Measurements from ENCODE around the gene PCBP3.

Gene PCBP3

DNA sequence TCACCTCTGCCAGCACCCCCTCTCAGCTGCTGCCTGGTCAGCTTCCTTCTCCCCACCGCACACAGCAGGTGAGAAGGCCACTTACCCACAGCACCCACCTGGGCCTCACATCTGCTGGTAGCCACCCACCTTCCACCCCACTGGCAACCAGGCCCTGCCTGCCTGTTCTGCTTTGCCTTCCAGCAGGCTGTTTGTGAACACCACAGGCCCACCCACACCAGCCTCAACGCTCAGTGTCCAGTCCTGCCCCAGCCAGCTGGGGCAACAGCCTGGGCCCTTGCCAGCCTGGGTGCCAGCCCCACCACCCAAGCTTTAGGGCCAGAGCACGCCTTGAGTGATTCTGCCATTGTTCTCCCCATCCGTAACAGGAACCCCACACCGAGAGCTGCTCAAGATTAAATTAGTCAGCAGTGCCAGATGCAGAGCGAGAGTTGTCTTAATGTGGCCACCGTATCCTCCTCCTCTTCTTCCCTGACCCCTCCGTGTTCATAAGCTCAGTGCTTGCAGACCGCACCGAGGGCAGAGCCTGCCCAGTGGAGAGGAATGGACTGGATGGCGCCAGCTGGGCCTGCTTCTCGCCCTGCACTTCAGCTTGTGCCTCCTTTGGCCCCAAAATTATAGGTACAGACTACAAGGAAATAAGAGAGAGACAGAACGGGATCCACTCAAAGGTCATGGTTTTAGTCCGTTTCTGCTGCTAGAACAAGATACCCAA lies 217.8 kb downstream of the PCBP3 start:
- no peak for DNase-seq (ENCODE audit: low spot score)

- DNase-seq (ENCODE audit: low spot score) = no peak
These were observed 219.2 kb downstream of the PCBP3 start for GRCh38 chr21:45862543-45863207.

DNA sequence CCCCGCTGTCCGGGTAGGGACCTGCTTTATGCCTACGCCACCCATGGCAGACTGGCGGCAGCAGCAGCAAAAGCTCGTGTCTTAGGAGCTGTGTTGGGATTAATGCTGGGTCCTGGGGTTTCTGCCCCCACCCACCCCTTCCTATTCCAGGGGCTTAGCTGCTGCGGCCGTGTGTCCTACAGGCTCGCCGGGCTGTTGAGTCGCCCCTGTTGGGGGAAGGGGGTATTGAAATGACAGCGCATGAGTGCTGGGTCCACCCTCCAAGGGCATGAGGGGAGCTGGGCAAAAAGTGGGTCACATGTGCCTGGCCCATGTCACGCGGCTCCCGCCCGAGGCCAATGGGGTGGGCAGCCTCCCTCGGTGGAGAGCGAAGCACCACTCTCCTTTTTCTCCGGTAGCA lies 219.7 kb downstream of the PCBP3 start:
- DNase-seq (ENCODE audit: low spot score) = no peak

GRCh38 chr21:45863751-45864150 lies 220.2 kb downstream of the PCBP3 start:
- DNase-seq (ENCODE audit: low spot score) = no peak

DNA sequence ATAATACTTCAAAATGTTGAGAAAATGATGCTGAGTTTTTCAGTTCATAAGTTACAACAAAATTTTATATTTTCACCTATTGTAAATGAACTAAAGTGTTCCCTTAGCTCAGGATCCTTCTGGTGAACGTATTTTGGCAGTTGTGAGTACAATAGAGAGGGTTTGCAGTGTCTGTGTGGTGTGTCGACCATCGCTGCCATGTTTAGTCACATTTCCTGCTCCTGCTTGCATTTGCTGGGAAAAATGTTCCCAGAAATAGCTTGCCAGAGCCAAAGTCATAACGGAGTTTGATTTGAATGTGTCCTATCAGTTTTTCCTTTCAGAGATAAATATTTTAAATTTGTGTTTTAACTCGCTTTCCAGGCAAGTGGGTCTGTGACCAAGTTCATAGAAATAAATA lies 220.9 kb downstream of the PCBP3 start:
- DNase-seq (ENCODE audit: low spot score) = no peak

GRCh38 chr21:45865106-45865835 lies 221.7 kb downstream of the PCBP3 start:
- DNase-seq (ENCODE audit: low spot score) = no peak

DNA sequence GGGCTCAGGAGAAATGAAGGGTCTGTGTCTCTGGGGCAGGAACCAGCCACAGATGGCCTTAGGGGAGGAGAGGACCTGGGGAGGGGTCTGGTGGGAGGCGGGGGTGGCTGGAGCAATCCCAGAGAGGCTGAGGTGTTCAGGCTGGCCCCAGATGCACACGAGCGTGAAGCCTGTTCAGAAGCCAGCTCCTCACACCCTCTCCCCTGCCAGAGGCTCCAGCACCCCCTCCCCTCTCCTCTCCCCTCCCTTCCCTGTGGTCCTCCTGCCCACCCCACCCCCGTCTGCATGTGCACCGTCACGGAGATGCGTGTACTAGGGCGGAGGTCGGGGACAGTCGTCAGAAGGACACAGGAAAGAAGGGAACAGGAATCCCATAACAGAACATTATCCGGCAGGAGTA lies 223.0 kb downstream of the PCBP3 start:
- no peak for DNase-seq (ENCODE audit: low spot score)

GRCh38 chr21:45867041-45867666 lies 223.6 kb downstream of the PCBP3 start:
- DNase-seq (ENCODE audit: low spot score) = no peak

GRCh38 chr21:45867671-45868081 lies 224.2 kb downstream of the PCBP3 start:
- DNase-seq (ENCODE audit: low spot score) = peak; percentile 33

DNA sequence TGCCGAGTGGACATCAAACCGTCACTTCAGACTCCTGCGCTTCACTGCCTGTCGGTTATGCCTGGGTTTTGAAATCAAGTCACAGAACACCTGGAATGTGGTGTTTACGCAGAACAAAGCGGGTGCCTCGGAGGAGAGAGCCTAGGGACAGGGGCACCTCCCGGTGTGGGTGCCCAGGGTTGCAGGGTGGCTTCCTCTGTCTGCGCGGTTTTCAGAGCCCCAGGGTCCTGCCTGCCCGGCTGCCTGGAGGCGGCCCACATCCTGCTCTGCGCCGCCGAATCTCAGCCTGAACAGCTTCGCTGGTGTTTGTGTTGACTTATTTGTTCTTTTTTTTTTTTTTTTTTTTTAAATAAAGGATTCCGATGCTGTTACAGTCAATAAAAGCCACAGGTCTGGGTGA lies 224.6 kb downstream of the PCBP3 start:
- no peak for DNase-seq (ENCODE audit: low spot score)

DNA sequence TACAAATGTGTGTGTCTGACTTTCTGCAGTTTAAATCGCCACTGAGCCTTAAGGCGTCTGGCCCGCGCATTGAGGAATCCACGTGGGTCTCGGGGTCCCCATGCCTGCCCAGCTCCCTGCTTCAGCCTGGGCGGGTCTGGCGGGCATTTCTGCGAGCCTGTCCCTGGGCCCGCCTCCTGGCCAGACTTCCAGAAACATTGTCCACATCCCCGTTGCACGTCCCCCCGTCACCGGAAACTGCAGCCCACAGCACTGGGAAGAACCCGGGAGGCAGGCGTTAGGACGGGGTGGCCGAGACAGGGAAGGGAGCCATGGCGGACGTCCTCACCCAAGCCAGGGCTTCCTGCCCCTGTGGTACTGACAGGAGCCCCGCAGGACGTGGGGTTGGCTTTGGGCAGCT lies 225.0 kb downstream of the PCBP3 start:
- peak; percentile 55 for DNase-seq (ENCODE audit: low spot score)

DNA sequence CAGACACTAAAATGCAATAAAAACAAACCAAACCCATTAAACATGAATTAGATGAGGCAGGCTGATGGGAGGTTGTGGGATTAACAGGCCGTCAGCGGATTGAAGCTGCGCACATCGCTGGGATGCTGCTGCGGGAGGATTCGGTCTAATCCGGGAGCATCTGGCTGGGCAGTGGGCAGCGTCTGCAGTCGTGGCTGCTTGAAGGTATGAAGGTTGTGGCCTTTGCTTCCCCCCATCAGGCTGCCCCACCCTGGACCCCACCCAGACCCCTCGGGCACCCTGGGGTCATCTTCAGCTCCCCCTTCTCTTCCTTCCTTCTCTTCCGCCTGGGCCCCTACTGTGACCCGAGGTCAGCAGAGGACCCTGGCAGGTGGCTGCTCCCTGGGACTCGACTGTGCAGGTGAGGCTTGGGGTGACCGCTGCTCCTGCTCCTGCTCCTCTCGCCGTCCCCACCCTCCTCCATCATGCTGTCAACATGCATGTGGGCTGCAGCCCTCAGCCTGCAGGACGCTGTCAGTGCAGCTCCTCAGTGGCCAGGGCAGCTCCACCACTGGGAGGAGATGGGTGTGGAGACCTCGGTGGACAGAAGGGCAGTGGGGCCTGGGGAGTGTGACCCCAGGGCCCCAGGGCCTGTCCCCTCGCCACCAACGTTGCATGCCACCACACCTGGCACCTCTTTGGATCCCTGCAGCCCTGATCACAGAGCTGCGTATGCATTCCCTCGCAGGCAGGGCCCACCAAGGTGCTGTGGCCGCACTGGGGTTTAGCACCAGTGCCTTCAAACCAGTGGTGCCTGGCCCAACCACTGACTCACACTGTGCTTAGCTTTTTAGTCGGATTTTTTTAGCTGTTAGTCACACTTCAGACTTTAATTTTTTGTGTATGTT lies 225.8 kb downstream of the PCBP3 start:
- DNase-seq (ENCODE audit: low spot score) = peak; percentile 49

DNA sequence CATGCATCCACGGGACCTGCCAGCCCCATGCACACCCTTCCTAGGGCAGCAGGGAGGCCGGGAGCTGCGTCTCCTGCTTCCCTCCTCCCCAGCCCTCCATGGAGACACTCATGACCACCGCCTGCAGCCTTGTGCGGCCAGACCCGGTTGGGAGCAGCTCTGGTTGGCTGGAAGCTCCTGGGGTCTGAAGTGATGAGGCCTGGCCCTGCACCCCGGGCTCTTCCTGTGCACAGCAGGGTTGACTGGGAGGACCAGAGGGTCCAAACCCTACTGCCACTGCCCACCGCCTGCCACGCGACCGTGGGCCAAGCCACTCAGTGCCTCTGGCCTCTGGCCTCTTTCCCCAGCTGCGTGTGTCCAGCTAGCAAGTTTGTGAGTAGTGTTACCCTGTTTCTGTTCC lies 226.9 kb downstream of the PCBP3 start:
- DNase-seq (ENCODE audit: low spot score) = no peak

DNA sequence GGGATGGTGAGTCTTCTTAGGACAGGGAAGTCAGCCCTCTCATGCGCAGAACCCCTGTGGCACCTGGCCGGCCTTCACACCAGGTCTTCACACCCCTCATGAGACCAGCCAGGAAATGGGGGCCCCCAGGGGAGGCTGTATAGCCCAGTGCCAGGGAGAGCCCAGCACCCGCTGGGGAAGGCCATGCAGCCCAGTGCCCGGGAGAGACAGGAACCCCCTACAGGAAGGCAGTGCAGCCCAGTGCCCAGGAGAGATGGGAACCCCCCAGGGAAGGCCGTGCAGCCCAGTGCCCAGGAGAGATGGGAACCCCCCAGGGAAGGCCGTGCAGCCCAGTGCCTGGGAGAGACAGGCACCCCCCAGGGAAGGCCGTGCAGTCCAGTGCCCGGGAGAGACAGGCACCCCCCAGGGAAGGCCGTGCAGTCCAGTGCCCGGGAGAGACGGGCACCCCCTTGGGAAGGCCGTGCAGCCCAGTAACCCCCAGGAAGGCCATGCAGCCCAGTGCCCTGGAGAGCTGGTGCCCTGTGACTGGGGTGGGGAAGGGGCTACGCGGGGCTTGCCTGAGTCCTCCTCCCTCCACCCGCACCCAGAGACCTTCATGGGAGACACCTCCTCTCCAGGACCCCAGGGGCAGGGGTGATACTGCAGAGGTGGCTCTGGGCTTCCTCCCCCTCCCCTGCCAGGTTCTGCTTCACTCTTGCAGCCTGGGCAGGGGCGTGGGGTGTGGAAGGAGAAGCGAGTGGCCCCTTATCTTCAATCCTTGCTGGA lies 227.5 kb downstream of the PCBP3 start:
- DNase-seq (ENCODE audit: low spot score) = no peak

- DNase-seq (ENCODE audit: low spot score) = no peak
These were observed 228.2 kb downstream of the PCBP3 start for GRCh38 chr21:45871616-45872236.

- no peak for DNase-seq (ENCODE audit: low spot score)
These were observed 228.9 kb downstream of the PCBP3 start for GRCh38 chr21:45872471-45872870.

DNA sequence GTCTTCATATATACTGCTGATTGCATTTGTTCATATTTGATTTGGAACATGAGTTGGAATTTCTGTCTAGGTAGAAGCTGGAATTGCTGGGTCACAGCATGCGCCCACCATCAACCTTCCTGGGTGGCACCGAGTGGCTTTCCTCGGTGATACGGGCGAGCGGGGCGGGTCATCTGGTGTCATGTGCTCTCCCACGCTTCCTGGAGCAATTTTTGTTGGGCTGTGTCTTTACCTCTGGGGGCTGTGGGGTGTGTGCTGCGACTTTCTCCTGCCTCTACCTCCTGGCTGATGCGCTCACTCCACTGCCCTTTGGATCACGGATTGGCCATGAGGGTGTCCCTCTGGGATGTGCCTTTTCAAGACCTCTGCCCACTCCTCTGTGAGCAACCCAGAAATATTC lies 229.4 kb downstream of the PCBP3 start:
- no peak for DNase-seq (ENCODE audit: low spot score)

GRCh38 chr21:45873418-45873817 lies 229.9 kb downstream of the PCBP3 start:
- DNase-seq (ENCODE audit: low spot score) = no peak

DNA sequence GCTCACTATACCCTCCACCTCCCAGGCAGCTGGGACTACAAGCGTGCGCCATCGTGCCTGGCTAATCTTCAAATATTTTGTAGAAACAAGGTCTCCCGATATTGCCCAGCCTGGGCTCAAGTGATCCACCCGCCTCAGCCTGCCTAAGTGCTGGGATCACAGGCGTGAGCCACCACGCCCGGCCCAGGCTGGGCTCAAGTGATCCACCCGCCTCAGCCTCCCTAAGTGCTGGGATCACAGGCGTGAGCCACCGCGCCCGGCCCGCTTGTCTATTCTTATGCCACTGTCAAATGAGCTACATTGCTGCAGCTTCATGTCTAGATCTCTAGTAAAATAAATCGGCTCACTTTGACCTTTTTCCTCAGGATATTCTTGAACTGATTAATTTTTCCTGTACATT lies 230.3 kb downstream of the PCBP3 start:
- DNase-seq (ENCODE audit: low spot score) = no peak

DNA sequence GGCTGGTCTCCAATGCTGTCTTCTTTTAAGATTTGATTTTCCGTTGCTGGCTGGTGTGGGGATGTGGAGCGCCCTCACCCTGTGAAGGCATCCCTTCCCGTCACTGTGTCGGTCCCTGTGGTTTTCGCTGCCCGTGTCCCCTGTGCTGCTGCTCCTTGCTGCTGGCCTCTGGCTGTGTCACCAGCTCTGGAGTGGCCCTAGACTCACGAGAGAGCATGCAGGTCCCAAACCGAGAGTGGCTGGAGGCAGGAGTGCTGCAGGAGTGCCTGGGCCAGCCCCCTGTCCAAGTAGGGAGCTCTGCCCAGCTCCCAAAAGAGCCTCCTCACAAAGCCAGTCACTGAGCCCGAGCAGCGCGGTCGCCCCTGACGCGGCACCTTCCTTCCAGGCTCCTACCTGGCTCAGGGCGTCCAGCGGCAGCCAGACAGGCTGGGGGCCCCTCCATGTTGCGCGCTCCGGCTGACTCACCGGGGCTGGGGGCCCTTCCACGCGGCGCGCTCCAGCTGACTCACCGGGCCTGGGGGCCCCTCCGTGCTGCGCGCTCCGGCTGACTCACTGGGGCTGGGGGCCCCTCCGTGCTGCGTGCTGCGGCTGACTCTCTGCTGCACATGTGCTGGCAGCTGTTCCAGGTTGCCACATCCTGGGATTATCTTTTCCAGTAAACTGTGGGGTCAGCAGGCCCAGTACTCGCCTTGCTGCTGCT lies 231.3 kb downstream of the PCBP3 start:
- DNase-seq (ENCODE audit: low spot score) = peak; percentile 72
